Muscle layer of colon (tissue), 2 donors: ENCODE results near the gene AFTPH.

Source experiments
- H3K27ac ChIP-seq: one replicate; pipeline ENCODE4 v1.7.0; 2013; ENCODE audit warnings: low read depth, mild to moderate bottlenecking, low read length, moderate library complexity
- H3K27me3 ChIP-seq, 2 donors: one replicate each; pipeline ENCODE4 v1.7.0; 2013; ENCODE audit warnings: low read length in 2 of 2, mild to moderate bottlenecking in 2 of 2; ENCODE audit not compliant: insufficient read depth in 2 of 2, control insufficient read depth in 1 of 2
- H3K36me3 ChIP-seq: one replicate; pipeline ENCODE4 v1.7.0; 2013; ENCODE audit warnings: mild to moderate bottlenecking, low read length; ENCODE audit not compliant: insufficient read depth
- H3K4me1 ChIP-seq: one replicate; pipeline ENCODE4 v1.7.0; 2013; ENCODE audit warnings: mild to moderate bottlenecking, low read length; ENCODE audit not compliant: insufficient read depth
- H3K4me3 ChIP-seq, 2 donors: one replicate each; pipeline ENCODE4 v1.7.0; 2013; ENCODE audit warnings: low read length in 2 of 2, low read depth in 1 of 2, mild to moderate bottlenecking in 1 of 2, moderate library complexity in 1 of 2
- H3K9ac ChIP-seq: one replicate; pipeline ENCODE4 v1.7.0; 2013; ENCODE audit warnings: low read length
- H3K9me3 ChIP-seq: one replicate; pipeline ENCODE4 v1.7.0; 2013; ENCODE audit warnings: mild to moderate bottlenecking, low read length
- donor health status: abdominal sarcoma.
- donor health status: Adenocarcinoma of cecum.

Gene AFTPH

GRCh38 chr2:64502860-64503259, 21.3 kb upstream of the AFTPH start:
- H3K9me3 ChIP-seq, result no peaks in the 10 kb centered on the region
- no peaks in the 10 kb centered on the region for H3K36me3 ChIP-seq
- no peaks in the 10 kb centered on the region for H3K4me1 ChIP-seq
- H3K9ac ChIP-seq, result no peak overlapping the region
- H3K4me3 ChIP-seq, result no peak overlapping the region
- H3K27me3 ChIP-seq, result no peaks in the 10 kb centered on the region
- no peak overlapping the region for H3K27ac ChIP-seq

DNA sequence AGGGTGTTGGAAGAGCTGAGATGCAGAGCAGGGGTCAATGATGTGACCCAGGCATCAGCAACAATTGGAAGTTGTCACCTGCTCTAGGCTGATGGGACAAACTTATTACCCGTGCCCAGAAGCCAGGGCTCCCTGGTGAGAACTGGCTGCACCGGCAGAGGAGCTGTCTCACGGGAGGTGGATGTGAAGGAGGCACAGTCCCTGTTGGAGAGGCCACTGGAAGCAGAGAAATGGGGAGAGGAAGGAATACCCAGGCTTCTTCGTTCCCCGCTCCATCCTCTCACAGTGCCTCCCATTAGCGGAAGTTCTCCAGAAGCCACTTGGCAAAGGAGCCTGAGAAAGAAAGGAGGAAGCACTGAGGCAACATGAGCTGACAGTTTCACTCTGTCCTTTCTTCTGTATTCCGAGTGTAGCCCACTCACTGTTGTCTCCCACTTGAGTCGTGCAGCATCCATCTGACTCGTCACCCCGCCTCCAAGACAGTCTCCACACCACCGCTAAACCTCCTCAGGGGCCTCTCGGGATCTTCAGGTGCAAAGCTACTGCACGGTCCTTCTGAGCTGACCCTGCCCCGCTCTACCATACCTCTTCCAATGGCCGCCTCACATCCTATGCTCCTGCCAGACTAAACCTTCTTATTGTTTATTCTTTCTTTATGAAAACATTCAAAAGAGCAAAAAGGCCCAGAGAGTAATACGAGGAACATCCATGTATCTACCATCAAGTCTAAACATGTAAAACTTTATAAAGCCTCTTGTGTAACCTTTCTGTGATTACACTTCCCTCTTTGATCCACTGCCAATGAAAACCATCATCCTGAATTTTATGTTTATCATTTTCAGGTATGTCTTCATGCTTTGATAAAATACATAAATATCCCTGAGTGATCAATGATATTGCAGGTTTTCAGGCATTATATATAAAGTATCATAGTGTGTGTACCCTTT, 19.1 kb upstream of the AFTPH start:
- H3K9me3 ChIP-seq, result no peaks in the 10 kb centered on the region
- no peaks in the 10 kb centered on the region for H3K36me3 ChIP-seq
- no peaks in the 10 kb centered on the region for H3K27me3 ChIP-seq
- no peak overlapping the region for H3K4me3 ChIP-seq
- no peak overlapping the region for H3K9ac ChIP-seq
- no peaks in the 10 kb centered on the region for H3K4me1 ChIP-seq
- no peak overlapping the region for H3K27ac ChIP-seq

DNA sequence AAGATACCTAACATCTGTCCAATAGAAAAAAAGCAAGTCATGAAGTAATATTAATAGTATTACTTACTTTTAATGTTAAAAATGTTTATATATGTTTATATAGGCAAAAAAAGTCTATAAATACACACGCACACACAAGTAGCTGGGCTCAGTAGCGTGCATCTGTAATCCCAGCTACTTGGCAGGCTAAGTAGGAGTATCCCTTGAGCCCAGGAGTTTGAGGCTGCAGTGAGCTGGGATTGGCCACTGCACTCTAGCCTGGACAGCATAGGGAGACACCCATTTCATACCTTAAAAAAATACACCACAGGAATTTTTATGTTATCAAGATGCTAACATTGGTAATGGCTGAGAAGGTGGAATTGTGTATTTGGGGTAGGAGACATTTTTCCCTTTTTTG, 17.4 kb upstream of the AFTPH start:
- Histone ChIP-seq H3K9ac (no peak overlapping the region), H3K27ac (no peak overlapping the region), H3K36me3 (no peaks in the 10 kb centered on the region), H3K27me3 (no peaks in the 10 kb centered on the region), H3K4me3 (no peak overlapping the region), H3K9me3 (no peaks in the 10 kb centered on the region), H3K4me1 (no peaks in the 10 kb centered on the region)

DNA sequence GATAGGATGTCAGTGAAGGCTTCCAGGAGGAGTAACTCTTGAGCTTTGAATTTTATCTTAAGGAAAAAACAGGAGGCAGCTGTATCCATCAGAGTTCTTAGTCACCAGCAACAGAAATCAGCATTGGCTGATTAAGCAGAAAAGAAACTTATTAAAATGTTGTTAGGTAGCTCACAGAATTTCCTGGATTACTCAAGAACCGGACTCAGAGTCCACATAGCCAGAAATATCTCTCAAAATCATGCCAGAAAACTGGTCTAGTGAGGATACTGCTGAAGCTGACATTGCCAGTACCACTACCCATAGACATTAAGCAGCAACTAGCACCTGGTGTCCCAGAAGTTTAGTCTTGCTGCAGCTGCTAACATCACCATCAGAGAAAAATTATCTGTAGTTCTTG, 10.1 kb upstream of the AFTPH start:
- Histone ChIP-seq H3K9ac (no peak overlapping the region), H3K9me3 (no peaks in the 10 kb centered on the region), H3K36me3 (no peaks in the 10 kb centered on the region), H3K4me1 (no peaks in the 10 kb centered on the region), H3K4me3 (no peak overlapping the region), H3K27ac (no peak overlapping the region), H3K27me3 (no peaks in the 10 kb centered on the region)

GRCh38 chr2:64515086-64515485, 9.0 kb upstream of the AFTPH start:
- Histone ChIP-seq H3K27ac (no peak overlapping the region), H3K4me1 (no peaks in the 10 kb centered on the region), H3K9ac (no peak overlapping the region), H3K4me3 (no peak overlapping the region), H3K36me3 (no peaks in the 10 kb centered on the region), H3K27me3 (no peaks in the 10 kb centered on the region), H3K9me3 (no peaks in the 10 kb centered on the region)

DNA sequence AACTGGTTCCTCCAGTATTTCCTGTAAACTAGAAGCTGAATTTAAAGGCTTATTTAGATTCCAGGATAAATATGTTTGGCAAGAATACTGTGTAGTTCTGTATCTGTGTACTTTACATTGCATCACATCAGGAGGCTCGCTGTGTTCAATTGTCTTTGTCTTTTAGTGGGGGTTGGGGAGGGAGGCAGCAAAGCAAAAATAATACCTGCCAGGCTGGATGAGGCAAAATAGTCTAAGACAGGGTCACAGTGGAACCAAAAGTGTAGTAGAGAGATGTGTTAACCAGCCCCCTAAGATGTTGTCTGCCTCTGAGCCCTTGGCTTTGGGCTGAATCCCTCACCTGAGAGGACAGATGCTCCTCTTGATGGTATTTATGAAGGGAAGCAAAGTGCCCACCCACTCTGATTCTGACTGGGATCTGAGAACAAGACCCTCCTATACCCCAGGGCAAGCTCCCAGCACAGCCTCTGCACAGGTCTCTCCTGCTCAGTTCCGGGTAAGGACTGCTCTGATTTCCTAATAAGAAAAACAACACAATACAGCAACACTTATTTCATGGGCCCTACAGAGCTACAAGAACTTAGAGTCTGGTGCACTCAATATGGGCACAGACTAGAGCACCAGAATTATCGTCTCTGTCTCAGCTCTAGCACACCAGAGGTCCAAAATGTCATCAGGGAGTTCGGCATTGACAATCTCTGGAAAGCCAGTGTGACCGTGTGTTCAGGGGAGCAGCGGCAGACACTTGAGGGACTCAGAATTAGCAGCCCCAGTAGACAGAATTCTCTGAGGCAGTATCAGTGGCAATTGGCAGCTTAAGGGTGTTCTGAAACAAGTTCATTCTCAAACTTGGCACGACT, 7.2 kb upstream of the AFTPH start:
- H3K9ac ChIP-seq, result no peak overlapping the region

DNA sequence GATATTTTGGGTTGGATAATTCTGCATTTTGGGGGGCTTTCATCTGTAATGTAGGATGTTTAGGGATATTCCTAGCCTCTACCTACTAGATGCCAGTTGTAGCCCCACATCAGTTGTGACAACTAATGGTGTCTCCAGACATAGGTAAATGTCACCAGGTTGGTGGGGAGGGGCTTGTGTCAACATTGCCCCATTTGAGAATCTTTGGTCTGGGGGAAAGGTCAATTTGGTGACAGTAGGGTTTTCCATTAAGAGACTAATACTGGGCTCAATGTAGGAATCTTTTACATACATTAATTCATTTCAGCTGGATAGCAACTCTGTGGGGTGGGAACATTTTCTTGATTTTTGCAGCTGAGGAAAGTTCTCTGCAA, 6.6 kb upstream of the AFTPH start:
- Histone ChIP-seq H3K27me3 (no peaks in the 10 kb centered on the region), H3K36me3 (no peaks in the 10 kb centered on the region), H3K27ac (no peak overlapping the region), H3K9ac (no peak overlapping the region), H3K4me3 (no peak overlapping the region), H3K4me1 (no peaks in the 10 kb centered on the region), H3K9me3 (no peaks in the 10 kb centered on the region)

More for the DNA sequence above, 7.2 kb upstream of the AFTPH start:
- no peaks in the 10 kb centered on the region for H3K4me1 ChIP-seq
- no peak overlapping the region for H3K4me3 ChIP-seq
- no peaks in the 10 kb centered on the region for H3K36me3 ChIP-seq
- no peaks in the 10 kb centered on the region for H3K9me3 ChIP-seq
- H3K27me3 ChIP-seq, result no peaks in the 10 kb centered on the region
- no peak overlapping the region for H3K27ac ChIP-seq

DNA sequence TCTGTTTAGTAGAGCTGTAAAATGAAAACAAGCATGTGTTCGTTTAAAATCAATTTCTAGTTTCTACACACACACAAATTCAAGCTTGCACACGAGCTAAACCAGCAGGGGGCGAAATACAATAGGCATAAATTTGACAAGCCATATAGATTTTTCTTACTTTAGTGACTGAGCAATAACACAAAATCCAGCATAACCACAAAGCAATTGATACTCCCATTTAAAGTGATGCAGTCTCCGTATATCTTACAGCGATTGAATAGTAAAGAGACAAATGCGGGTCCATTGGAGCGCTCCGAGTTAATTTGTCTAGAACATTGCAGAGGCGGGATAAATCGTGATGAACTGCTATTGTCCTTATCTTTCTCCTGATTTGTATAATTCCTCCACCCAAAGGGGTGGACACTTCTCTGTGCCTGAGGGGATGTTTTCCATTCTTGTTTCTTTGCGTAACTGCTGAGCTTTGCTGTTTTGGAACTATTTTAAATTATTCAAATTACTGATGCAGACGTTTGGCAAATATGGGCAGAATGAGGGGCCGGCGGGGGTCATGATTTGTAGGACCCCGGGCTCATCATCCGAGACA, 1.2 kb upstream of the AFTPH start:
- no peaks in the 10 kb centered on the region for H3K36me3 ChIP-seq
- no peaks in the 10 kb centered on the region for H3K27me3 ChIP-seq

DNA sequence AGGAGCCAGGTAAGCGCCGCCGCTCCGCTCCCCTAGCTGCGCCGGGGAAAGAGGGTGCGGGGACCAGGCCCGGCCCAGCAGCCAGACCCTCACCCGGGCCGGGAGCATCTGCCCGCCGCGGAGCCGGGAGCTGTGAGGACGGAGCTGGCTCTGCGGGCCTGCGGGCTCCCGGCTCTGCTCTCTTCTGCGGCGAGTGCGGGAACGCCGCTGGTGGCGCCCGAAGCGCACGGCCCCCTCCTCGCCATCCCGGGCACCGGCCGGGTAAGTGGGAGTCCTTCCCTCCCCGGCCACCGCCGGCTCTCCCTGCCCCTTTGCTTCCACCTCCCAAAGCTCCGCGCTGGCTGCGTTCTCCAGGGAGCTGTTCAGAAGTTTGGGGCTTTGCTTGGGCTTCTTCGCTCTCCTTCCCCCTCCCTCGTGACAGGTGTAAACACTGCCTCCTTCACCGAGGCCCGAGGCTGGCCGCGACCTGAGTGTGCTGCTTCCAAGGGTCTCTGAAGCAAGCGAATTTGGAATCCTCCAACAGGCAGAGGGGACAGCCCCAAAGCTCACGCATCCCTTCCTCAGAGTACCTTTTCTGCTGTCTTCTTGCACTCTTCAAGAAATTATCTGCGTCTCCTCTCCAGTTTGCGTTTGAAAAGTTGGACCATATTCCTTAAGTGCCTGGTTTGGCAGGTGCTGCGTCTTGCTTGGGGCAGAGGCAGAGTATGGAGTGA, 632 bp downstream of the AFTPH start:
- no peaks in the 10 kb centered on the region for H3K36me3 ChIP-seq
- H3K9ac ChIP-seq, result peak overlapping the region; percentile 55
- H3K4me1 ChIP-seq, result peaks cover 16% of the 10 kb centered on the region
- H3K27ac ChIP-seq, result peak overlapping the region; percentile 81
- no peaks in the 10 kb centered on the region for H3K27me3 ChIP-seq
- H3K9me3 ChIP-seq, result no peaks in the 10 kb centered on the region
- H3K4me3 ChIP-seq, result peak overlapping the region; percentile 85 to 90

More for the DNA sequence above, 1.2 kb upstream of the AFTPH start:
- H3K27ac ChIP-seq, result no peak overlapping the region
- H3K9ac ChIP-seq, result no peak overlapping the region
- H3K4me3 ChIP-seq, result peak overlapping the region; percentile 55 to 90
- H3K4me1 ChIP-seq, result peaks cover 16% of the 10 kb centered on the region
- H3K9me3 ChIP-seq, result no peaks in the 10 kb centered on the region

- Histone ChIP-seq H3K27ac (peak overlapping the region; percentile 81), H3K9me3 (no peaks in the 10 kb centered on the region), H3K4me3 (peak overlapping the region; percentile 85 to 90), H3K9ac (peak overlapping the region; percentile 55), H3K27me3 (no peaks in the 10 kb centered on the region), H3K4me1 (peaks cover 16% of the 10 kb centered on the region), H3K36me3 (no peaks in the 10 kb centered on the region)
Measured at GRCh38 chr2:64525317-64525613, 1.1 kb downstream of the AFTPH start.

DNA sequence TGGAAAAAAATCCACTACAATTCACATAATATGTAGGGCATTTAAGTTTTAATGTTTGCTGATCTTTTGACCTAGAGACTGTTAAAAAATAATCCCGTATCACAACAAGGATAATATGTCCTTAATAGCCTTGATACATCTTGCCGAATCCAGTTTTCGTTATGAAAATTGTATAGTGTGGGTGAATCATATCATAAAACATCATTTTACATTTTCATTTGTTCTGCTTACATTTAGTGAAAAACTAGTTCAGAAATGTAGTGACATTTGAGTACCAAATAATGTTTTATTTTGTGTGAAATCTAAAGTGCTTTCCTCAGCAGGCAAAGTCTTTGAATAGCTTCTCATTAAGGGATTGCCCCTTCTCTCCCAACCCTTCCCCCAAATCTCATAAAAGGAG, 1.9 kb downstream of the AFTPH start:
- no peaks in the 10 kb centered on the region for H3K9me3 ChIP-seq
- H3K9ac ChIP-seq, result no peak overlapping the region
- H3K4me3 ChIP-seq, result no peak overlapping the region
- H3K4me1 ChIP-seq, result peaks cover 16% of the 10 kb centered on the region
- no peak overlapping the region for H3K27ac ChIP-seq
- H3K27me3 ChIP-seq, result no peaks in the 10 kb centered on the region
- no peaks in the 10 kb centered on the region for H3K36me3 ChIP-seq
